Endothelial cell of coronary artery (primary cell): ENCODE results near the gene FAM32A. TPM values are rescaled to one million over a fixed set of nuclear protein-coding genes. Genes with fewer than 3 reads are reported as not detected.

ENCODE experiments used
- total RNA-seq: library from RNA; depleted of rRNA; stranded (reverse); fragments of >200 nt; gene quantifications from 2 replicates; pipeline ENCODE4 v1.2.3, GENCODE V29; 2014

The FAM32A gene
- total RNA-seq, result 108 and 121 TPM in 2 replicates

DNA sequence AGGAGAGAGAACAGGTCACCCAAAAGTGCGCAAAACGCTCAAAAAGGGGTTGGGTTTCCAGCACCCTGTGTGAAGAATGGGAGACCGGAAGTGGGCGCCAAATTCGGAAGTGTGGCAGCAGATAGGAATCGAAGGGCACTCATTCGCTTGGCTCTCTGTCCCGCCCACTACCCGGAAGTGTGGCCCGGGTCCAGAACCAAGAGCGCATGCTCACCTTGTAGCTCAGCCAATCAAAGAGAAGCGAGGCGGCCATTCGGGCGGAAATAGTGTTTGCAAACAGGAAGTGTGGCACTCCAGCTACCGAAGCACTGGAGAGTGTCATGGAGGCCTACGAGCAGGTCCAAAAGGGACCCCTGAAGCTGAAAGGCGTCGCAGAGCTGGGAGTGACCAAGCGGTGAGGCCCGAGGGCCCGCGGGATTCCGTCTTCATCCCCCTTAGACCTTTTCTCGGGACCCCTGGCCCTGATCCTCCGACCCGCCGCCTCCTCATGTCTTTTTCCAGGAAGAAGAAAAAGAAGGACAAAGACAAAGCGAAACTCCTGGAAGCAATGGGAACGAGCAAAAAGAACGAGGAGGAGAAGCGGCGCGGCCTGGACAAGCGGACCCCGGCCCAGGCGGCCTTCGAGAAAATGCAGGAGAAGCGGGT lies at the start of gene FAM32A:
FAM32A (plus strand) TSS at position 288 of the 645 bp plus-strand sequence; CDS start at position 321, 33 bp downstream.

DNA sequence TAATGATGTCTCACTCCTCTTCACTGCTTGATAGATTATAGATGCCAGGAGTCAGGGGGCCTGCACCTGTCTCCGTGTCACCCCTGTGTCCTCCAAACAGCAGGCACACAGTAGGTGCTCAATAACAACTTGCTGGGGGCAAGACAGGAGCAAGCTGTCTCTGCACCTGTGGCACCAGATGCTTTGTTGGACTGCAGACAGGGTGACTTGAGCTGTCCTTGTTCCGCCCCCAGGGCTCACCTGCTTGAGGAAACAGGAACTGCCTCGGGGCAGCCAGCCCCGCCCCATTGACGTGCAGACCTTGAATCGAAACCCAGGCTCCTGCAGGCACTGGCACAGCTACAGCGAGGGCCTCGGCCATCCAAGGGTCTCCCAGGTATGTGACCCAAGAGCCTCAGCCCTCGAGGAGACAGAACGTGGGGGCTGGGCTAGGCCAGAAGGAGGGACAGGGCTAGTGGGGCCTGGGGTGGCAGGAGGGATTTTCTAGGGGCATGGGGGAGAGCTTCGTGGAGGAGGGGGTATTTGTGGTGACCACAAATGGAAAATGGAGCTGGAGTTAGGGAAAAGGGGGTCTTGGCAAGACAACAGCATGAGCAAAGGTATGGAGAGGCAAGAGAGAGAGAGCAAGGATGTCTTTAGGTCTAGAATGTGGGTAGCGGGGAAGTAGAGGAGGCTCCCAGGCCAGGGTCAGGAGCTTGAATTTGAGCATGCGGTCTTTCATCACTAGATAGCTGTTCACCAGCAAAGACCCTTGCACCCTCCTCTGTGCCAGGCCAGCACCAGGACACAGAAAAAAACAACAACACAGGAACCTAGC lies 41.6 kb upstream of the FAM32A start, which contains the start of gene HSH2D:
HSH2D (plus strand) TSS at position 287 of the 817 bp plus-strand sequence. CDS start 5,066 bp downstream, outside the sequence.

DNA sequence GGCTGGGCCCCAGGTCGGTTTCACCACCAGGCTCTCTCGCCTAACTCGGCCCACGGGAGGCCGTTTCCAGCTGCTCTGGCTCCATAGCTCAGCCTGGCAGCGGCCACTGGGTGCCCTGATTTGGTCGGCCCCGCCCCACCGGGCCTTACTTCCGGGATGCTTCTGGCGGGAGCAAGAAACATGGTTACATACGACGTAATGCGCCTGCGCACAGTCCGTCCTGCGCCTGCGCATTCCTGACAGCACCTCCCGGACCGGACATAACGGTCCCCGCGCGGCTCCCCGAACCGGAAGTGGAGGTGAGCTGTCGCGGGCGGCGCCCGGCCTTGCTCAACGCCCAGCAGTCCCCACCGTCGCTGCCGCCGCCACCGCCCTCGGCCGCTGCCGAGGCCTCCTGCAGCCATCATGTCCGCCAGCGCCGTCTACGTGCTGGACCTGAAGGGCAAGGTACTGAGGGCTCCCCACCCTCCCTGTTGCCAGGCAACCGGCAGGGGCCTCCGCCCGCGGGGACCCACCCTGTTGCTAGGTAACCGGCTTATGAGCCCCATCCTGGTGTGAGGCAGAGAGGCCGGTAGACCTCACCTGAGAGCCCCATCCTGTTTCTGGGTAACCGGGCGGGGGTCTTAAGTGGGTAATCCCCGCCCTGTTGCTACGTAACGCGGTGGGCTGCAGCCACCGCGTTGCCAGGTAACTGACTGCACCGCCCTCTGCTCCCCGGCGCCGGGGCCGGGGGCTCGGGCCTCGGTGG lies 12.6 kb downstream of the FAM32A start, which contains the start of gene AP1M1:
AP1M1 (plus strand) TSS at position 290 of the 748 bp plus-strand sequence; CDS start at position 406, 116 bp downstream.

Other genes with a start within 250 kb of the FAM32A start
- gene OR10H4, start 236.4 kb upstream of the FAM32A start, total RNA-seq, result not detected in 2 replicates
- gene TPM4, start 108.9 kb upstream of the FAM32A start, total RNA-seq, result 510 and 939 TPM in 2 replicates
- gene RAB8A, start 73.5 kb upstream of the FAM32A start, total RNA-seq, result 89.6 and 93.1 TPM in 2 replicates
- gene HSH2D, start 41.7 kb upstream of the FAM32A start, total RNA-seq, result not detected in 2 replicates
- not detected in 2 replicates for gene CIB3, start 11.9 kb upstream of the FAM32A start, total RNA-seq
- 81.1 and 94.1 TPM in 2 replicates for gene AP1M1, start 12.5 kb downstream of the FAM32A start, total RNA-seq
- gene KLF2, start 139.4 kb downstream of the FAM32A start, total RNA-seq, result 7.2 and 15.4 TPM in 2 replicates